ENCODE results near the gene MED23.
"Not testable (repeated sequence)": the region's sequence is repeated elsewhere in the genome, so short reads cannot be mapped to it uniquely, and the experiment has no call there.

Gene MED23

GRCh38 chr6:131531681-131532080, 96.4 kb downstream of the MED23 start:
- not testable (repeated sequence) for H3K9ac ChIP-seq (ENCODE audit: low read length); H3K27ac ChIP-seq (ENCODE audit: low read depth, low read length); H3K4me3 ChIP-seq (ENCODE audit: low read depth in 1 of 2, low read length in 2 of 2); H3K27me3 ChIP-seq (ENCODE audit: control insufficient read depth in 1 of 2, insufficient read depth in 2 of 2, low read length in 2 of 2); H3K9me3 ChIP-seq (ENCODE audit: low read length); H3K4me1 ChIP-seq (ENCODE audit: insufficient read depth, low read length); H3K36me3 ChIP-seq (ENCODE audit: insufficient read depth, low read length)

- not testable (repeated sequence) for H3K27ac ChIP-seq (ENCODE audit: low read depth, low read length); H3K4me1 ChIP-seq (ENCODE audit: insufficient read depth, low read length); H3K9ac ChIP-seq (ENCODE audit: low read length); H3K27me3 ChIP-seq (ENCODE audit: control insufficient read depth in 1 of 2, insufficient read depth in 2 of 2, low read length in 2 of 2); H3K36me3 ChIP-seq (ENCODE audit: insufficient read depth, low read length); H3K9me3 ChIP-seq (ENCODE audit: low read length); H3K4me3 ChIP-seq (ENCODE audit: low read depth in 1 of 2, low read length in 2 of 2)
Measured at GRCh38 chr6:131530936-131531335, 97.1 kb downstream of the MED23 start.

GRCh38 chr6:131524695-131525336, 103.2 kb downstream of the MED23 start:
- Histone ChIP-seq H3K27me3 (ENCODE audit: control insufficient read depth in 1 of 2, insufficient read depth in 2 of 2, low read length in 2 of 2) (no peaks in the 10 kb centered on the region), H3K4me3 (ENCODE audit: low read depth in 1 of 2, low read length in 2 of 2) (no peak overlapping the region), H3K9me3 (ENCODE audit: low read length) (no peaks in the 10 kb centered on the region), H3K27ac (ENCODE audit: low read depth, low read length) (no peak overlapping the region), H3K36me3 (ENCODE audit: insufficient read depth, low read length) (no peaks in the 10 kb centered on the region), H3K4me1 (ENCODE audit: insufficient read depth, low read length) (no peaks in the 10 kb centered on the region), H3K9ac (ENCODE audit: low read length) (no peak overlapping the region)

DNA sequence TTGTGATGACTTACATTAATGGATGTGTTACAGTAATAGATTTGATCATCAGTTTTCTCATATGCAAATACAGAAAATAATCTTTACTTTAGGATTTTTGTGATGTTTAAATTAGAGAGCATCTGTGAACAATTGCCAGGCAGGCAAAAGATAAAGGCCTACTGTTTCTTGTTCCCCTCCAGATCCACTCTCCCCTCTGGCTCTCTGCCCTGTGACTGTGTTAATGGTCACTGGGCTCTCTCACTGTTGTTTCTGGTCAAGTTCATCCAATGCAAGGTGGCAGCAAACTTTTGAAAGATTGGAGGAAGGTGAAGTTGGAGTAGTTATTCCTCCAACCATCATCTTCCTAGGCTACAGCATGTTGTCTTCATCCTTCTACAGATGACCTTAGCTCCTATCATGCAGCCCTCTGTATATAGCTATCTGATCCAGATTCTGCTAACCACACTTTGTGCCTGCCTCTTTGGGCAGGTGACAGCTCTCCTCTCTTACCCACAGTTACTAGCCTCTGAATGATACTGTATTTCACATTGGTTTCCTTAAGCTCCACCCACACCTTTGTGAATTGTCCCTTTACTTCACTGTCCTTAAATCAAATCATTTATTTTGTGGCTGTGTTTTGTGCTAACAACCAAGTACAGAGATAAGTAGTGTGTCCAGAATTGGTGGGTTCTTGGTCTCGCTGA, 103.9 kb downstream of the MED23 start:
- Histone ChIP-seq H3K27ac (ENCODE audit: low read depth, low read length) (no peak overlapping the region), H3K9me3 (ENCODE audit: low read length) (no peaks in the 10 kb centered on the region), H3K4me1 (ENCODE audit: insufficient read depth, low read length) (no peaks in the 10 kb centered on the region), H3K36me3 (ENCODE audit: insufficient read depth, low read length) (no peaks in the 10 kb centered on the region), H3K9ac (ENCODE audit: low read length) (no peak overlapping the region), H3K27me3 (ENCODE audit: control insufficient read depth in 1 of 2, insufficient read depth in 2 of 2, low read length in 2 of 2) (no peaks in the 10 kb centered on the region), H3K4me3 (ENCODE audit: low read depth in 1 of 2, low read length in 2 of 2) (no peak overlapping the region)
